DND-41 (cell line): ENCODE measurements around the gene CSF2.

Experiments
- EZH2 ChIP-seq: IDR thresholded peaks from 3 replicates; pipeline ENCODE4 v1.6.1; 2012; ENCODE audit warnings: borderline replicate concordance, low read depth, mild to moderate bottlenecking, moderate library complexity, low read length, inconsistent platforms; ENCODE audit not compliant: severe bottlenecking
- TF ChIP-seq, protein P1 (sequence below): IDR thresholded peaks from 2 replicates; pipeline ENCODE4 v1.5.1; 2012; ENCODE audit warnings: borderline replicate concordance, low read length, moderate library complexity, mild to moderate bottlenecking; ENCODE audit not compliant: poor library complexity, severe bottlenecking; ENCODE audit errors: extremely low read depth

DNA sequence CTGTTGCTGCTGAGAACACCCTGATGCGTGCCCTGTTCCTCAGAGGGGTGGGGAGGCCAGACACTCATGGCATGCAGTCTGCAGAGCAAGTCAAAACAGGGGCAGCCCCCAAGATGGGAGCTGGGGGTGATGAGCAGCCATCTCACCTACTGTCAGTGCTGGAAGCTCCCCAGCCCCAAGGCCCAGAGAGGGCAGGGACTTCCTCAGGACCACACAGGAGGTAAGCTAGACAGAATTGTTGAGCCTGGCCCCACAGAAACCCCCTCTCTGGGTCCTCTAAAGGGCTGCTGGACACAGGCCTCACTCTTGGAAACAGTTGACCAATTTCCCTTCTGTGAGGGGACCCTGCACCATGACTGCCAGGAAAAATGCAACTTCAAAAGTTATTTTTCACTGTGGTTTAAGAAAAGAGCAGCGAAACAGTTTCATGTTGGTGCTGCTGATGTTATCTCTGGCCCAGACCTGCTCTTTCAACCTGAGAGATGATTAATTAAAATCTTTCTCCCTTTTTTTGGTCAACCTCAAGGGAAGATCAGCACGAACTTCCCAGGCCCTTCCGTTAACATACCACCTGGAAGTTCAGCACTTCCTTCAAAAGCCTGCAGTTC lies 9.6 kb downstream of the CSF2 start:
- TF ChIP-seq, protein P1, sequence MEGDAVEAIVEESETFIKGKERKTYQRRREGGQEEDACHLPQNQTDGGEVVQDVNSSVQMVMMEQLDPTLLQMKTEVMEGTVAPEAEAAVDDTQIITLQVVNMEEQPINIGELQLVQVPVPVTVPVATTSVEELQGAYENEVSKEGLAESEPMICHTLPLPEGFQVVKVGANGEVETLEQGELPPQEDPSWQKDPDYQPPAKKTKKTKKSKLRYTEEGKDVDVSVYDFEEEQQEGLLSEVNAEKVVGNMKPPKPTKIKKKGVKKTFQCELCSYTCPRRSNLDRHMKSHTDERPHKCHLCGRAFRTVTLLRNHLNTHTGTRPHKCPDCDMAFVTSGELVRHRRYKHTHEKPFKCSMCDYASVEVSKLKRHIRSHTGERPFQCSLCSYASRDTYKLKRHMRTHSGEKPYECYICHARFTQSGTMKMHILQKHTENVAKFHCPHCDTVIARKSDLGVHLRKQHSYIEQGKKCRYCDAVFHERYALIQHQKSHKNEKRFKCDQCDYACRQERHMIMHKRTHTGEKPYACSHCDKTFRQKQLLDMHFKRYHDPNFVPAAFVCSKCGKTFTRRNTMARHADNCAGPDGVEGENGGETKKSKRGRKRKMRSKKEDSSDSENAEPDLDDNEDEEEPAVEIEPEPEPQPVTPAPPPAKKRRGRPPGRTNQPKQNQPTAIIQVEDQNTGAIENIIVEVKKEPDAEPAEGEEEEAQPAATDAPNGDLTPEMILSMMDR, result no peak
- TF ChIP-seq EZH2, result no peak
